Inflammatory macrophage (primary cell): ENCODE measurements around the gene PIP4K2B.
"Not testable (repeated sequence)": the region's sequence is repeated elsewhere in the genome, so short reads cannot be mapped to it uniquely, and the experiment has no call there.

Experiments used
- DNase-seq, 2 donors: peaks; one replicate each; pipeline ENCODE4 v3.0.0-alpha.2; 2020 to 2022

PIP4K2B gene

DNA sequence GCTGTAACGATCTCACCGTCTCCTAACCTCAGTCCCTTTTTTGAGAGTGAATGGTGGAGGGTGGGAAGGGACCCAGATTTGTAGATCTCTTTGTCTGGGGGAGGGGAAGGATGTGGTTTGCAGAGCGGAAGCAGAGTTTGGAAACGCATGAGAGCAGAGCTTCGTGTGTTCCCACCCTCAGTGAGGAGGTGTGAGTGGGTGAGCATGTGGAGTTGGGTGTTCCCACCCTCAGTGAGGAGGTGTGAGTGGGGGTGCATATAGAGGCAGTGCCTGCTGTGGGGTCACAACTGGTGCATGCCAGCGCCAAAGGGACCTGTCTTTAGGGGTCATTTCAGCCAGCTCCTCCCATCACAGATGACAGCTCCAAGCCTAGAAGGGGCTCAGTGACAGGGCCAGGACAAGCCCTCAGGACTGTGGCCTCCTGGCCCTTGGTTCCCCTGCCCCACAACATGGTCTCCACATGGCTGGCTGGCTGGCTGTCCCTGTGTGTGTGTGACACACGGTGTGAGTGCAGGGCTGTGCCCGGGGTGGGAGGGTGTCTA is 71.0 kb downstream of the PIP4K2B start:
- peak; percentile 51 to 68 for DNase-seq

DNA sequence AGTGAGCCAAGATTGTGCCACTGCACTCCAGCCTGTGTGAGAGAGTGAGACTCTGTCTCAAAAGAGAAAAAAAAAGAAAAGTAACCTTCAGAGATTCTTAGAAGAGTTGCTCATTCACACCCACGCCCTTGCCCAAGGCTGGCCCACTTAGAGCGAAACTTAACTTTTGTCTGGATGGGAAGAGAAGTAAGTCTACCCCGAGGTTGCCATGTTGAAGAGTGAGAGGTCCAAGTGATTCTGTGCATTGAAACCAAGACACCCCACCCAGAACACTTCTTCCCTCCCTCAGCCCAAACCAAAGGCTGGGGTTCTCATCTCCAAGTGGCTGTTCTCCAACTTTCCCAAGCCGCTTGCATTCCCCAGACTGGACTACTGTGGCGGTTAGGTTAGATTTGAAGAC is 71.6 kb downstream of the PIP4K2B start:
- peak; percentile 88 to 92 for DNase-seq

DNA sequence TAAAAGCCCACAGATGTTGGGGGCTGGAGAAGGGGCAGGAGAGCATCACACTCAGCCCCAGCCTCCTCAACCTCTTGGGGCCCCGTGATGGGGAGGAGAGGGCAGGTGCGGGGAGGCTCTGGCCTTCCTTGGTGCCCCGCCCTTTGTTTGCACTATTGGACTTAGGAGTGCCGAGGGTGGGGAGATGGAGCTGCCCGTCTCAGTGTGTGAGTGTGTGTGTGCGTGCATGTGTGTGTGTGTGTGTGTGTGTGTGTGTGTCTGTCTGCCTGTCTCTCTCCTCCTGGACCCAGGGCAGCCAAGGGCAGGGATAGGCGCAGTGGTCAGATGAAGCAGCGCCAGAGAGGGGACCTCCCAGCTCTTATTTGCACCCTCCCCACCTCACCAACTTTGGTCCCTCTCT is 73.2 kb downstream of the PIP4K2B start:
- DNase-seq = not testable (repeated sequence)

DNA sequence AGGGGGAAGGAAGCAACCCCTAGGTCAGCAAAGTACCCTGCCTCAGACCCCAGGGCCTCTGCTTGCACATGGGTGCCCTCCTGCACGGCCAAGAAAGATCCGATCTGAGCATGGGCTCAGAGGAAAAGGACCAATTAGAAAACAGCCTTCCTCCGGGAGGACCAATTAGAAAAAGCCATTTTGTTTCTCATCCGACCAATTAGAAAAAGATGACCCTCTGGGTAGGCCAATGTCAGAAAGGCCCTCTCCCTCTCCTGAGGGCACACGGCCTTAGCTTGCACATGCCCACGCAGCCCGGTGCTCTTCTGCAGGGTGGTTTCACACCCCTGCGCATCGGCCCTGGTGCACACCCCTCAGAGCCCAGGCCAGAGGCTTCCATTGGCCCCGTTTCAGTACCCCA is 74.3 kb downstream of the PIP4K2B start:
- DNase-seq = no peak

DNA sequence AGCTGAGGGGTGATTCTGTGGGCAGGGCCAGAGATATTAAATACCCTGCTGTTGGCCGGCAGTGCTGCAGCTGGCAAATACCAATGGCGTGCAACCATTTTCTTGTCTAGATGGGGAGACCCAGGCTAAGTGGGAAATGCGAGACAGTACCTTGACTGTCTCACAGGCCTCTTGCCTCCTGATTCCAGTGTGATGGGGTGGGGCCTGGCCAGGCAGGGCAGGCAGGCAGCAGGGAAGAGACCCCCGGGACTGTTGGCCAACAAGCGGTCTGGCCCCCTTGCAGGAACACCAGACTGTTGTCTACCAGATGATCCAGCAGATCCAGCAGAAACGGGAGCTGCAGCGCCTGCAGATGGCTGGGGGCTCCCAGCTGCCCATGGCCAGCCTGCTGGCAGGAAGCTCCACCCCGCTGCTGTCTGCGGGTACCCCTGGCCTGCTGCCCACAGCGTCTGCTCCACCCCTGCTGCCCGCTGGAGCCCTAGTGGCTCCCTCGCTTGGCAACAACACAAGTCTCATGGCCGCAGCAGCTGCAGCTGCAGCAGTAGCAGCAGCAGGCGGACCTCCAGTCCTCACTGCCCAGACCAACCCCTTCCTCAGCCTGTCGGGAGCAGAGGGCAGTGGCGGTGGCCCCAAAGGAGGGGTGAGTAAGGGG is 74.9 kb downstream of the PIP4K2B start:
- DNase-seq = no peak

DNA sequence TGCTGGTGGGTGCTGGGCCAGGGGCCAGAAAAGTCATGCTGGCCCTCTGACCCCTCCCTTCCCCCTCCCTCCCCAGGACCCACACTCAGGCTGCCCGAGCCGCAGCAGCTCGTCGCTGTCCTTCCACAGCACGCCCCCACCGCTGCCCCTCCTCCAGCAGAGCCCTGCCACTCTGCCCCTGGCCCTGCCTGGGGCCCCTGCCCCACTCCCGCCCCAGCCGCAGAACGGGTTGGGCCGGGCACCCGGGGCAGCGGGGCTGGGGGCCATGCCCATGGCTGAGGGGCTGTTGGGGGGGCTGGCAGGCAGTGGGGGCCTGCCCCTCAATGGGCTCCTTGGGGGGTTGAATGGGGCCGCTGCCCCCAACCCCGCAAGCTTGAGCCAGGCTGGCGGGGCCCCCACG is 77.6 kb downstream of the PIP4K2B start:
- DNase-seq = no peak

DNA sequence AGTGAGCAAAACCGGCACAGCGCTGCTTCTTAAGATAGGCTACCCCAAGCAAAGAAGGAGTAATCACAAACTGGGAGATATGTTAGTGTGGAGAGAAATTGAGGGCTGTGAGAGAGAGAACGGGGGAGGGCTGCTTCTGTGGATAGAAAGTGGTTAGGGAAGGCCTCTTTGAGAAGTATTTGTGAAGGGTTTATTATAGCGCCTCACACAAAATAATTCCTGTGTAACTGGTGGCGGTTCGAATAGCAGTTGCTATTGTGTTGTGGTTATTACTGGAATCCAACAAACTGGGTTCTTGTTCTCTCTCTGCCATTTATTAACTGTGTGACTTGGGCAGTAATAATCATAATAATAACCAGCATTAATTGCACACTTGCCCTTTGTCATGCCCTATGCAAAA is 78.4 kb downstream of the PIP4K2B start:
- no peak for DNase-seq

DNA sequence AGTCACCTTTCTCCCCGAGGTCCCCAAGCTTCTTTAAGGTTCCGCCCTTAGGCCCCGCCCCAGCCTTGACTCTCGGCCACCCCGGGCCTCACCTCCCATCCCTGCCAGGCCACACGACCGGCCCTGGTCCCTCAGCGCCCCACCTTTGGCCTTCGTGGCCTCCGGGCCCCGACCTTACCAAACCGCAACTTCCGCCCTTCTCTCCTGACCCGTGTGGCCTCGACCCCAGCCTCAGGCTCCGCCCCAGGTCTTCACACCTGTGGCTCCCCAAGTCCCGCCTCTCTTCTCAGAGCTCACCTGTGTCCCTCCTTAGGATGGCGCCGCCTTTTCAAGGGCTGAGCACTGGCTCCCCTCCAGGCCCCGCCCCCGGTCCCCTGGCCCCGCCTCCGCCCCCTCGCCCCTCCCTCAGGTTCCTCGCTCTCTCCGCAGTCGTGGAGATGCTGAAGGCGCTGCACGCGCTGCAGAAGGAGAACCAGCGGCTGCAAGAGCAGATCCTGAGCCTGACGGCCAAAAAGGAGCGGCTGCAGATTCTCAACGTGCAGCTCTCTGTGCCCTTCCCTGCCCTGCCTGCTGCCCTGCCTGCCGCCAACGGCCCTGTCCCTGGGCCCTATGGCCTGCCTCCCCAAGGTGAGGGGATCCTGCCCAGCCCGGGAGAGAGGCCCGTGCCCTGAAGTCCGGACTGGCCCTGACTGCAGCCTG is 79.3 kb downstream of the PIP4K2B start:
- no peak for DNase-seq

DNA sequence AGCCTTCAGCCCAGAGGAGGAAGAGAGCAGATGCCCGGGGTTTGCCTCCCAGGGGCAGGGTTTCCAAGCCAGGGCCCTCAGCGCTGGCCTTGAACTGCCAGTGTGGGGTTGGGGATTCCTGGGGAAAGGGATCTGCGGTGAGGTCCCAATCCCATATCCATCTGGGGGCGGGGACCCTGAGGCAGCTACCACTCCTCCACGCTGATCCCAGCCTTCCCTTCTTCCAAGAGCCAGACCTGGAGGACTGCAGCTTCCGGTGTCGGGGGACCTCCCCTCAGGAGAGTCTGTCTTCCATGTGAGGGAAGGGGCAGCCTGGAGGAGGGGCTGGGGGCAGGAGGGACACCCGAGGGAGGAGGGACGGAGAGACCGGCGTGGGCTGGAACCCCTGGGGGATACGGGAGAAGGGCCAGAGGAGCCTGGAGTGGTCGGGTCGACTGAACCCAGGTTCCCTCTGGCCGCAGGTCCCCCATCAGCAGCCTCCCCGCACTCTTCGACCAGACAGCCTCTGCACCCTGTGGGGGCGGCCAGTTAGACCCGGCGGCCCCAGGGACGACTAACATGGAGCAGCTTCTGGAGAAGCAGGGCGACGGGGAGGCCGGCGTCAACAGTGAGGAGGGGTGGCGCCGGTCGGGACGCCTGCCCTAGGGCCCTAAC is 79.9 kb downstream of the PIP4K2B start:
- DNase-seq = no peak

DNA sequence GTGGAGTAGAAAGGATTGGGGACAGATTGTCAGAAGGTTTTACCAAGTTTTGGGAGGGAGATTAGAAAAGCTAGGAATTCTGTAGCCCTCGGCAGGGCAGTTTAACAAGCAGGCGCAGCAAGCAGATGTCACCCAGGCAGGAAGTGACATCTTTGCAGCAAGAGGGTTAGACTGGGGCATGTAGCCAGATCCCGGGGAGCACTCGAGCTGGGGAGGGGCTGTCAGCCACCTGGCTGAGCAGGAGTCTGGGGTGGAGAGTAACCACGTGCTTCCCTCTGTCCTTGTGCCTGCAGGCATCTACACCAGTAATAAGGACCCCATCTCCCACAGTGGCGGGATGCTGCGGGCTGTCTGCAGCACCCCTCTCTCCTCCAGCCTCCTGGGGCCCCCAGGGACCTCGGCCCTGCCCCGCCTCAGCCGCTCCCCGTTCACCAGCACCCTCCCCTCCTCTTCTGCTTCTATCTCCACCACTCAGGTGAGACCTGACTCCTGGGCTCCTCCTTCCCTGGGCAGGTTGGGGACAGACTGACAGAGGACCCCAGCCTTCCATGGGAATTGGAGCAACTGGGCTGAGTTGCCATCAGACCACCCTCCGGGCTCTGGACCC is 82.1 kb downstream of the PIP4K2B start:
- DNase-seq = no peak

DNA sequence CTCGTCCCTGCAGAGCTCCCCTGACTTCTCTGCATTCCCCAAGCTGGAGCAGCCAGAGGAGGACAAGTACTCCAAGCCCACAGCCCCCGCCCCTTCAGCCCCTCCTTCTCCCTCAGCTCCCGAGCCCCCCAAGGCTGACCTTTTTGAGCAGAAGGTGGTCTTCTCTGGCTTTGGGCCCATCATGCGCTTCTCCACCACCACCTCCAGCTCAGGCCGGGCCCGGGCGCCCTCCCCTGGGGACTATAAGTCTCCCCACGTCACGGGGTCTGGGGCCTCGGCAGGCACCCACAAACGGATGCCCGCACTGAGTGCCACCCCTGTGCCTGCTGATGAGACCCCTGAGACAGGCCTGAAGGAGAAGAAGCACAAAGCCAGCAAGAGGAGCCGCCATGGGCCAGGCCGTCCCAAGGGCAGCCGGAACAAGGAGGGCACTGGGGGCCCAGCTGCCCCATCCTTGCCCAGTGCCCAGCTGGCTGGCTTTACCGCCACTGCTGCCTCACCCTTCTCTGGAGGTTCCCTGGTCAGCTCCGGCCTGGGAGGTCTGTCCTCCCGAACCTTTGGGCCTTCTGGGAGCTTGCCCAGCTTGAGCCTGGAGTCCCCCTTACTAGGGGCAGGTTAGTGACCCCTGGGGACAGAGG is 82.9 kb downstream of the PIP4K2B start:
- DNase-seq = no peak
